DND-41 (cell line): ENCODE data around the gene DYNLT2.

Source experiments
- CTCF ChIP-seq: IDR thresholded peaks from 2 replicates; pipeline ENCODE4 v1.5.1; 2012; ENCODE audit warnings: borderline replicate concordance, low read length, moderate library complexity, mild to moderate bottlenecking; ENCODE audit not compliant: poor library complexity, severe bottlenecking; ENCODE audit errors: extremely low read depth
- EZH2 ChIP-seq: IDR thresholded peaks from 3 replicates; pipeline ENCODE4 v1.6.1; 2012; ENCODE audit warnings: borderline replicate concordance, low read depth, mild to moderate bottlenecking, moderate library complexity, low read length, inconsistent platforms; ENCODE audit not compliant: severe bottlenecking

GRCh38 chr6:169792306-169793015, 41.1 kb upstream of the DYNLT2 start:
- TF ChIP-seq CTCF: no peak
- no peak for TF ChIP-seq EZH2
